ENCODE measurements around the gene ALG14.
"Not testable (repeated sequence)": the region's sequence is repeated elsewhere in the genome, so short reads cannot be mapped to it uniquely, and the experiment has no call there.

Gene ALG14

GRCh38 chr1:95012389-95012788 is 60.4 kb downstream of the ALG14 start:
- DNase-seq (ENCODE audit: low read depth in 2 of 3, low spot score in 2 of 3) = no peak

- DNase-seq (ENCODE audit: low read depth in 2 of 3, low spot score in 2 of 3) = no peak
These were observed 62.6 kb downstream of the ALG14 start for GRCh38 chr1:95010158-95010557.

- no peak for DNase-seq (ENCODE audit: low read depth in 2 of 3, low spot score in 2 of 3)
These were observed 65.1 kb downstream of the ALG14 start for GRCh38 chr1:95007687-95008086.

GRCh38 chr1:95006681-95007080 is 66.1 kb downstream of the ALG14 start:
- DNase-seq (ENCODE audit: low read depth in 2 of 3, low spot score in 2 of 3) = no peak

- no peak for DNase-seq (ENCODE audit: low read depth in 2 of 3, low spot score in 2 of 3)
These were observed 67.2 kb downstream of the ALG14 start for GRCh38 chr1:95005584-95005983.

- no peak for DNase-seq (ENCODE audit: low read depth in 2 of 3, low spot score in 2 of 3)
These were observed 68.7 kb downstream of the ALG14 start for GRCh38 chr1:95004013-95004412.

GRCh38 chr1:95003433-95003738 is 69.4 kb downstream of the ALG14 start:
- DNase-seq (ENCODE audit: low read depth in 2 of 3, low spot score in 2 of 3) = no peak

GRCh38 chr1:95002540-95003432 is 70.0 kb downstream of the ALG14 start:
- no peak for DNase-seq (ENCODE audit: low read depth in 2 of 3, low spot score in 2 of 3)

GRCh38 chr1:95002164-95002539 is 70.6 kb downstream of the ALG14 start:
- no peak for DNase-seq (ENCODE audit: low read depth in 2 of 3, low spot score in 2 of 3)

GRCh38 chr1:94999456-95000131 is 73.2 kb downstream of the ALG14 start:
- no peak for DNase-seq (ENCODE audit: low read depth in 2 of 3, low spot score in 2 of 3)

GRCh38 chr1:94998748-94999147 is 74.0 kb downstream of the ALG14 start:
- DNase-seq (ENCODE audit: low read depth in 2 of 3, low spot score in 2 of 3) = no peak

- no peak for DNase-seq (ENCODE audit: low read depth in 2 of 3, low spot score in 2 of 3)
These were observed 74.6 kb downstream of the ALG14 start for GRCh38 chr1:94998114-94998513.

GRCh38 chr1:94995536-94995935 is 77.2 kb downstream of the ALG14 start:
- not testable (repeated sequence) for DNase-seq (ENCODE audit: low read depth in 2 of 3, low spot score in 2 of 3)

GRCh38 chr1:94994805-94995204 is 77.9 kb downstream of the ALG14 start:
- DNase-seq (ENCODE audit: low read depth in 2 of 3, low spot score in 2 of 3) = no peak

- DNase-seq (ENCODE audit: low read depth in 2 of 3, low spot score in 2 of 3) = no peak
These were observed 78.7 kb downstream of the ALG14 start for GRCh38 chr1:94993931-94994645.

GRCh38 chr1:94992863-94993563 is 79.7 kb downstream of the ALG14 start:
- DNase-seq (ENCODE audit: low read depth in 2 of 3, low spot score in 2 of 3) = no peak

- no peak for DNase-seq (ENCODE audit: low read depth in 2 of 3, low spot score in 2 of 3)
These were observed 80.6 kb downstream of the ALG14 start for GRCh38 chr1:94992161-94992560.

- DNase-seq (ENCODE audit: low read depth in 2 of 3, low spot score in 2 of 3) = no peak
These were observed 82.8 kb downstream of the ALG14 start for GRCh38 chr1:94989911-94990473.

- DNase-seq (ENCODE audit: low read depth in 2 of 3, low spot score in 2 of 3) = no peak
These were observed 83.4 kb downstream of the ALG14 start for GRCh38 chr1:94989398-94989797.

GRCh38 chr1:94988356-94988755 is 84.4 kb downstream of the ALG14 start:
- no peak for DNase-seq (ENCODE audit: low read depth in 2 of 3, low spot score in 2 of 3)

GRCh38 chr1:94986783-94987182 is 86.0 kb downstream of the ALG14 start:
- DNase-seq (ENCODE audit: low read depth in 2 of 3, low spot score in 2 of 3) = no peak

Data from activated CD8-positive, alpha-beta memory T cell treated with anti-CD3 and anti-CD28 coated beads for 48 hours (primary cell).